GM19025 (cell line): ENCODE data around the gene ZRANB2.

ENCODE experiments used
- ATAC-seq: cut with Tn5 transposase; IDR thresholded peaks from one replicate; pipeline ENCODE4 v1.9.1; 2021; ENCODE audit warnings: mild to moderate bottlenecking, low read depth, moderate library complexity; ENCODE audit not compliant: unreplicated experiment

ZRANB2 gene

GRCh38 chr1:71031426-71031825 is 49.4 kb downstream of the ZRANB2 start:
- no peak for ATAC-seq

- ATAC-seq = no peak
These were observed 50.8 kb downstream of the ZRANB2 start for GRCh38 chr1:71030026-71030425.

GRCh38 chr1:71028981-71029380 is 51.9 kb downstream of the ZRANB2 start:
- no peak for ATAC-seq

GRCh38 chr1:71027991-71028390 is 52.8 kb downstream of the ZRANB2 start:
- no peak for ATAC-seq

GRCh38 chr1:71026093-71026492 is 54.7 kb downstream of the ZRANB2 start:
- no peak for ATAC-seq

GRCh38 chr1:71023515-71023914 is 57.3 kb downstream of the ZRANB2 start:
- no peak for ATAC-seq

- no peak for ATAC-seq
These were observed 61.4 kb downstream of the ZRANB2 start for GRCh38 chr1:71019233-71019969.

GRCh38 chr1:71018791-71019190 is 62.0 kb downstream of the ZRANB2 start:
- ATAC-seq = no peak

- no peak for ATAC-seq
These were observed 65.1 kb downstream of the ZRANB2 start for GRCh38 chr1:71015745-71016144.

GRCh38 chr1:71014178-71014579 is 66.7 kb downstream of the ZRANB2 start:
- ATAC-seq = no peak
